Neural progenitor cell (in vitro differentiated cells): ENCODE data around the gene FKBP5. TPM values are rescaled to one million over a fixed set of nuclear protein-coding genes. Genes with fewer than 3 reads are reported as not detected.
"Not testable (repeated sequence)": the region's sequence is repeated elsewhere in the genome, so short reads cannot be mapped to it uniquely, and the experiment has no call there.

Source experiments
- DNase-seq: peaks from one replicate; pipeline ENCODE4 v3.0.0-alpha.2; 2016; ENCODE audit warnings: low spot score
- H2AFZ ChIP-seq: fragments of 200-600 bp; sonication (generic); replicated peaks from 2 replicates; pipeline ENCODE4 v1.6.1; 2016; ENCODE audit warnings: antibody characterized with exemption
- H3F3A ChIP-seq: fragments of 200-600 bp; sonication (generic); 2 replicates; pipeline ENCODE4 v1.6.1; 2016; ENCODE audit warnings: antibody characterized with exemption, low read depth
- H3K27ac ChIP-seq: fragments of 200-600 bp; sonication (generic); 2 replicates; pipeline ENCODE4 v1.5.1; 2016; ENCODE audit warnings: mild to moderate bottlenecking
- H3K27me3 ChIP-seq: fragments of 200-600 bp; sonication (generic); 2 replicates; pipeline ENCODE4 v1.6.1; 2016; ENCODE audit warnings: mild to moderate bottlenecking, moderate library complexity
- H3K36me3 ChIP-seq: fragments of 200-600 bp; sonication (generic); 2 replicates; pipeline ENCODE4 v1.5.1; 2016
- H3K4me1 ChIP-seq: fragments of 200-600 bp; sonication (generic); 2 replicates; pipeline ENCODE4 v1.6.1; 2016; ENCODE audit warnings: mixed run types
- H3K4me2 ChIP-seq: fragments of 200-600 bp; sonication (generic); 2 replicates; pipeline ENCODE4 v1.6.1; 2016
- H3K4me3 ChIP-seq: fragments of 200-600 bp; sonication (generic); 2 replicates; pipeline ENCODE4 v1.5.1; 2016
- H3K79me2 ChIP-seq: fragments of 200-600 bp; sonication (generic); 2 replicates; pipeline ENCODE4 v1.6.1; 2016; ENCODE audit warnings: low read depth
- H3K9ac ChIP-seq: fragments of 200-600 bp; sonication (generic); 2 replicates; pipeline ENCODE4 v1.6.1; 2016
- H3K9me3 ChIP-seq: fragments of 200-600 bp; sonication (generic); 2 replicates; pipeline ENCODE4 v1.5.1; 2016; ENCODE audit warnings: low read depth
- H4K20me1 ChIP-seq: fragments of 200-600 bp; sonication (generic); 2 replicates; pipeline ENCODE4 v1.6.1; 2016; ENCODE audit warnings: low read depth
- H3K27ac Mint-ChIP-seq: 3 replicates; pipeline ENCODE4 v1.8.0; 2021; ENCODE audit warnings: mixed read lengths
- H3K27me3 Mint-ChIP-seq: 2 replicates; pipeline ENCODE4 v1.8.0; 2022; ENCODE audit warnings: low read depth, mild to moderate bottlenecking, inconsistent platforms, moderate library complexity, mixed read lengths; ENCODE audit not compliant: insufficient read depth
- H3K36me3 Mint-ChIP-seq: 3 replicates; pipeline ENCODE4 v1.8.0; 2021; ENCODE audit warnings: mixed read lengths
- H3K4me1 Mint-ChIP-seq: 3 replicates; pipeline ENCODE4 v1.8.0; 2021; ENCODE audit warnings: mixed read lengths
- H3K4me3 Mint-ChIP-seq: 3 replicates; pipeline ENCODE4 v1.8.0; 2021; ENCODE audit warnings: mild to moderate bottlenecking, moderate library complexity, mixed read lengths
- H3K9me3 Mint-ChIP-seq: 3 replicates; pipeline ENCODE4 v1.8.0; 2020; ENCODE audit warnings: mixed read lengths
- EZH2 ChIP-seq: fragments of 200-600 bp; sonication (generic); IDR thresholded peaks from 2 replicates; pipeline ENCODE4 v1.6.1; 2017; ENCODE audit warnings: antibody characterized with exemption, mild to moderate bottlenecking, moderate library complexity
- EZH2phosphoT487 ChIP-seq: fragments of 200-600 bp; sonication (generic); IDR thresholded peaks from 2 replicates; pipeline ENCODE4 v1.6.1; 2017; ENCODE audit warnings: antibody characterized with exemption
- total RNA-seq: library from RNA; depleted of rRNA; stranded (reverse); fragments of >200 nt; gene quantifications from 2 replicates; pipeline ENCODE4 v1.2.3, GENCODE V29; 2015; ENCODE audit warnings: low replicate concordance
- TF ChIP-seq, protein P1 (sequence below): fragments of 200-600 bp; sonication (generic); IDR thresholded peaks from 2 replicates; pipeline ENCODE4 v1.5.1; 2017; ENCODE audit warnings: antibody characterized with exemption, mild to moderate bottlenecking

The FKBP5 gene
- total RNA-seq, 1 donor from 2014 or later = 20.9 TPM

GRCh38 chr6:35539223-35539622 is 149.5 kb downstream of the FKBP5 start:
- no peak overlapping the region for H3K27ac Mint-ChIP-seq
- no peak overlapping the region for H3K4me3 Mint-ChIP-seq
- H3K27me3 Mint-ChIP-seq = peaks cover 8% of the 10 kb centered on the region
- H3F3A ChIP-seq = peaks cover 21% of the 10 kb centered on the region
- H4K20me1 ChIP-seq = peaks cover 6% of the 10 kb centered on the region
- H3K9me3 ChIP-seq = no peaks in the 10 kb centered on the region
- H2AFZ ChIP-seq = no peak overlapping the region
- no peaks in the 10 kb centered on the region for H3K36me3 ChIP-seq
- H3K36me3 Mint-ChIP-seq = no peaks in the 10 kb centered on the region
- H3K4me1 ChIP-seq = peaks cover 16% of the 10 kb centered on the region
- no peak overlapping the region for H3K4me2 ChIP-seq
- no peaks in the 10 kb centered on the region for H3K79me2 ChIP-seq
- H3K9me3 Mint-ChIP-seq = peaks cover 13% of the 10 kb centered on the region
- H3K4me3 ChIP-seq = no peak overlapping the region
- H3K27ac ChIP-seq = no peak overlapping the region
- DNase-seq = no peak
- H3K4me1 Mint-ChIP-seq = peaks cover 24% of the 10 kb centered on the region
- no peak for TF ChIP-seq EZH2phosphoT487
- TF ChIP-seq EZH2 = no peak
- TF ChIP-seq, protein P1, sequence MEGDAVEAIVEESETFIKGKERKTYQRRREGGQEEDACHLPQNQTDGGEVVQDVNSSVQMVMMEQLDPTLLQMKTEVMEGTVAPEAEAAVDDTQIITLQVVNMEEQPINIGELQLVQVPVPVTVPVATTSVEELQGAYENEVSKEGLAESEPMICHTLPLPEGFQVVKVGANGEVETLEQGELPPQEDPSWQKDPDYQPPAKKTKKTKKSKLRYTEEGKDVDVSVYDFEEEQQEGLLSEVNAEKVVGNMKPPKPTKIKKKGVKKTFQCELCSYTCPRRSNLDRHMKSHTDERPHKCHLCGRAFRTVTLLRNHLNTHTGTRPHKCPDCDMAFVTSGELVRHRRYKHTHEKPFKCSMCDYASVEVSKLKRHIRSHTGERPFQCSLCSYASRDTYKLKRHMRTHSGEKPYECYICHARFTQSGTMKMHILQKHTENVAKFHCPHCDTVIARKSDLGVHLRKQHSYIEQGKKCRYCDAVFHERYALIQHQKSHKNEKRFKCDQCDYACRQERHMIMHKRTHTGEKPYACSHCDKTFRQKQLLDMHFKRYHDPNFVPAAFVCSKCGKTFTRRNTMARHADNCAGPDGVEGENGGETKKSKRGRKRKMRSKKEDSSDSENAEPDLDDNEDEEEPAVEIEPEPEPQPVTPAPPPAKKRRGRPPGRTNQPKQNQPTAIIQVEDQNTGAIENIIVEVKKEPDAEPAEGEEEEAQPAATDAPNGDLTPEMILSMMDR = no peak
- H3K27me3 ChIP-seq = no peaks in the 10 kb centered on the region
- H3K9ac ChIP-seq = no peak overlapping the region

- DNase-seq, H3K4me2 ChIP-seq, H3K27me3 ChIP-seq, H3K4me3 Mint-ChIP-seq, H2AFZ ChIP-seq, H3K9me3 Mint-ChIP-seq, H3K27ac ChIP-seq, H3K36me3 Mint-ChIP-seq, H3K36me3 ChIP-seq, H3K9ac ChIP-seq, H3K4me3 ChIP-seq, H3K9me3 ChIP-seq, H3K27ac Mint-ChIP-seq, H3K79me2 ChIP-seq: not testable (repeated sequence)
- peaks cover 24% of the 10 kb centered on the region for H3K4me1 ChIP-seq
- Mint-ChIP-seq H3K27me3 (peaks cover 11% of the 10 kb centered on the region), H3K4me1 (peaks cover 34% of the 10 kb centered on the region)
- peaks cover 11% of the 10 kb centered on the region for H4K20me1 ChIP-seq
- peaks cover 22% of the 10 kb centered on the region for H3F3A ChIP-seq
These were observed 152.9 kb downstream of the FKBP5 start for GRCh38 chr6:35535847-35536246.

GRCh38 chr6:35534407-35535170 is 154.1 kb downstream of the FKBP5 start:
- peaks cover 34% of the 10 kb centered on the region for H3K4me1 Mint-ChIP-seq
- Histone ChIP-seq H2AFZ (no peak overlapping the region), H4K20me1 (peaks cover 11% of the 10 kb centered on the region), H3K4me3 (peak overlapping the region; percentile 14), H3K36me3 (no peaks in the 10 kb centered on the region), H3K79me2 (no peaks in the 10 kb centered on the region), H3K4me1 (peaks cover 24% of the 10 kb centered on the region), H3K4me2 (peak overlapping the region; percentile 70), H3K9me3 (no peaks in the 10 kb centered on the region), H3K9ac (no peak overlapping the region), H3K27ac (no peak overlapping the region), H3K27me3 (no peaks in the 10 kb centered on the region), H3F3A (peaks cover 22% of the 10 kb centered on the region)
- TF ChIP-seq, protein P1 = no peak
- TF ChIP-seq EZH2 (no peak), EZH2phosphoT487 (no peak)
- DNase-seq = peak; percentile 83
- peak overlapping the region; percentile 98 for H3K27ac Mint-ChIP-seq
- H3K36me3 Mint-ChIP-seq = no peaks in the 10 kb centered on the region
- H3K4me3 Mint-ChIP-seq = peak overlapping the region; percentile 62
- H3K27me3 Mint-ChIP-seq = peaks cover 11% of the 10 kb centered on the region
- no peaks in the 10 kb centered on the region for H3K9me3 Mint-ChIP-seq

DNA sequence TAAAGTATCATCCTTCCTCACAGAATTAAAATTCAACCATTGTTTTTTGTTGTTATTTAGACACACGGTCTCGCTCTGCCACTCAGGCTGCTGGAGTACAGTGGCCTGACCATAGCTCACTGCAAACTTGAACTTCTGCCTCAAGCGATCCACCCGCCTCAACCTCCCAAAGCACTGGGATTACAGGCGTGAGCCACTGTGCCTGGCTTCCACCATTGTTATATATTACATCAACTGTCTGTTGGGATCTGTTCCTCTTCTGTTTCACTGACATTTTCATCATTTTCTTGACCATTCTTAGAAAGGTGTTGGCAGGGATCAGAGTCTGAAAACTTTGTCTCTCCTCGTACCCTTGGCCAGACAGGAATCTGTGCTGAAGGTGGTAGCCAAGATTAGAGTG is 154.7 kb downstream of the FKBP5 start:
- H3K4me3 Mint-ChIP-seq = peak overlapping the region; percentile 62
- H3K4me2 ChIP-seq = peak overlapping the region; percentile 70

More for the DNA sequence above, 154.7 kb downstream of the FKBP5 start:
- Histone ChIP-seq H3K9me3 (no peaks in the 10 kb centered on the region), H3K27me3 (no peaks in the 10 kb centered on the region), H3K4me1 (peaks cover 24% of the 10 kb centered on the region), H3K36me3 (no peaks in the 10 kb centered on the region), H3K27ac (no peak overlapping the region), H4K20me1 (peaks cover 11% of the 10 kb centered on the region), H3K79me2 (no peaks in the 10 kb centered on the region), H3F3A (peaks cover 22% of the 10 kb centered on the region), H3K9ac (no peak overlapping the region), H3K4me3 (peak overlapping the region; percentile 14), H2AFZ (no peak overlapping the region)
- Mint-ChIP-seq H3K27me3 (peaks cover 11% of the 10 kb centered on the region), H3K9me3 (no peaks in the 10 kb centered on the region), H3K4me1 (peaks cover 34% of the 10 kb centered on the region), H3K36me3 (no peaks in the 10 kb centered on the region), H3K27ac (peak overlapping the region; percentile 57)
- DNase-seq = no peak
- TF ChIP-seq, protein P1 = no peak
- TF ChIP-seq EZH2 (no peak), EZH2phosphoT487 (no peak)
